Activated CD8-positive, alpha-beta memory T cell treated with anti-CD3 and anti-CD28 coated beads for 24 hours (primary cell): ENCODE measurements around the gene BMP7.
"Not testable (repeated sequence)": the region's sequence is repeated elsewhere in the genome, so short reads cannot be mapped to it uniquely, and the experiment has no call there.

Experiments used
- DNase-seq: peaks from one replicate; pipeline ENCODE4 v3.0.0-alpha.2; 2020

Gene BMP7

DNA sequence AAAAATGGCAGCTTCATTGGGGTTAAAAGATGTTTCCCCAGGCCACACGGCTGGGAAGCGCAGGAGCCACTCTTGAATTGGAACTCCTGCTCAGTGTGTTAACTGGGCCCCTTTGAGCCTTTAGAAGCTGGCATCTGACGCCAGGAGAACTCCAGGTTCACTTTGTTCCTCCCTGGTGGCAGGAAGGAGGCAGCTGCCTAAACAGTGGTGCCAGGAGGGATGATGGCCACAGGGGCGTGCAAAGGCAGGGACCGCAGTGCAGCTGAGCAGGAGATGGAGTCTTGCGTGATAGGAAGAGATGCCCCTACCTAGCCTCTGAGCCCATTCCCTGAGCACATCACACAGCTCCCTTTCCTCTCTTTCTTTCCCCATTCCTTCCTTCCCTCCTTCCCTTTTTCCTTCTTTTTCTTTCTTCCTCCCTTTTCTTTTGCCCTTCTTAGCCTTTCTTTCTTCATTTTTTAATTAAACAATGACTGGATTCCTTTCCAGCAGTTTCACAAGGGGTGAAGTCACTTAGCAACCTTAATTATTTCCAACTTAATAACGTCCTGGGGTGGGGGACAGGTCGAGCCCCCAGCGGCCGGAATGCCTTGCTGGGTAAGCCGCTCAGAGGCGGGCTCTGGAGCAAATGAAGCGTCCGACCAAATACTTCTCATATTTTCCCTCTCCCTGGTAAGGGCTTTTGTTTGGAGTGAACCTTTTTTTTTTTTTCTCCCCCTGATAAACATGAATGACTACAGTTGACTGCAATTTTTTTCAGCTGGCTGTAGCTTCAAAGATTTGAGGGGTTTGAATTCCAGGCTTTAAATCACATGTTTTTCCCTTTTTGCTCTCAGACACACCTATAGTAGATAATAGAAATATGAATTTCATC lies 20.8 kb upstream of the BMP7 start:
- no peak for DNase-seq

DNA sequence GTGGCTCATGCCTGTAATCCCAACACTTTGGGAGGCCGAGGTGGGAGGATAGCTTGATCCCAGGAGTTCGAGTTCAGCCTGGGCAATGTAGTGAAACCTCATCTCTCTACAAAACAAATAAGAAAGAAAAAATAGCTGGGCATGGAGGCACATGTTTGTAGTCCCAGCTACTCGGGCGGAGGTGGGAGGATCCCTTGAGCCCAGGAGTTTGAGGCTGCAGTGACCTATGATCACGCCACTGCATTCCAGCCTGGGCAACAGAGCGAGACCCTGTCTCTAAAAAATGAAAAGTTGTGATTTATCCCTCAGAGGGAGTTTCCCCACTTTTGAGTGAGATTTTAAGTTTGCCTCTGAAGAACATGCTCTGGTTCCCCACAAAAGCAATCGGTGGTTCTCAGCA lies 17.4 kb upstream of the BMP7 start:
- DNase-seq, result no peak

DNA sequence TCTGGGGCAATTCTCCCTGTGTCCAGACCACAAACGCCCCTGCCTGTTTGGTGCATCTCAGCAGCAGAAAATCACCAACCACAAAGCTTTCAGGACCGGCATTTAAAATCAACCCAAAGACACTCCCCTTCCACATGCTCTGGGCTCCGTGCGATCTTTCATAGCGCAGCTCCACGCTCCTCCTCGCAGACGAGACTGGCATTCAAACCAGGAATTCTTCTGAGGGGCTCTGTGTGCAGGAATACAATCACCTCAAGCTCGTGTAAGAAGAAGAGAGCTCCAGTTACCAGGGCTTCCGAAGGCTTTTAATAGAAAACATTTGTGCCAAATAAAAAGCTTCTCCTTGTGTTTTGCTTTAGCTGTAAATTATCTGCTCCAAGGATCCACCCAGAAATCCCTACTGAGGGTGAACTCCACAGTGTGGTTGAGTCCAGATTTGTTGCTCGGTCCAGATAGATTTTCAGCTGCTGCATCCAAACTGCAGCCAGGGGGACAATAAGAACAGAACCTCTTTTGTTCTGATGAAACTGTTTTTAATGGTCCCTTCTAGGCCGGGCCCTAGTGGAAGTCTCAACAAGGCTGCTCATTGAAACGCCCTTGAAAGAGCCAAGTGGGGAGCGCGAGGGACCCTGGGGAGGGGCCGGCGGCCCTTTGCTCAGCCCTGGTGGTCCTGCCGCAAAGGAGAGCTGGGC lies 16.4 kb upstream of the BMP7 start:
- no peak for DNase-seq

DNA sequence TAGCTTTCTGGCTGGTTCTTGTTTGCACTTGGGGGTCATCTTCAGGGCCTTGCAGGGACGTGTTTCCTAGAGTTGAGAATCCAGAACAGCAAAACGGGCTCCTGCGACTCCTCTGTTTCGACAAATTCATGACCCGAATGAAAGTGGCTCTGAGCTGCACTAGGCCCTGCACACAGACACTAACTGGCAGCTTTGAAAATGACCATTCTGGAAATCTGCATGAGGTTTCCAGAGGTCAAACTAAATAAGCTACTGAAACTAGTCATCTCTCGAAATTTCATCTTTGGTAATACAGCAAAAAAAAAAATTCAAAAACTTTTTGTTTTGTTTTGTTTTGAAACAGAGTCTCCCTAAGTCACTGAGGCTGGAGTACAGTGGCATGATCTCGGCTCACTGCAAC lies 15.5 kb upstream of the BMP7 start:
- no peak for DNase-seq

DNA sequence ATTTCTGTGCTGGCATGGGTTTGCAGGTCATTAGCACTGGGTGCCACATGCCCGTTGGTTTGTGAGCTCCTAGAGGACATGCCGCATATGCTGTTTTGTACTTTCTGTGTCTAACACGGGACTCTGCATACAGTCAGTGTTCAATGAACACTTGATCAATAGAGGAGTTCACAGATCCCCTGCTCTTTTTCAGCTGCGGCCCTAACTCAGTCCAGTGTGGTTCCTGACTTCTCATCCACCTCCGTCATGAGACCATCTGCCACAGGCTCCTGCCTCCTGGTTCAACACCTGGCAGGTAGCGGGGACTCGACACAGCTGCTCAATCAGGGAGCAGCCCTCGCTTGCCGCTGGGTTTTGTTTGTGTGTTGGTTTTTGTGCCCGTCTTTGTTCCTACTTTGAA lies 13.8 kb upstream of the BMP7 start:
- no peak for DNase-seq

DNA sequence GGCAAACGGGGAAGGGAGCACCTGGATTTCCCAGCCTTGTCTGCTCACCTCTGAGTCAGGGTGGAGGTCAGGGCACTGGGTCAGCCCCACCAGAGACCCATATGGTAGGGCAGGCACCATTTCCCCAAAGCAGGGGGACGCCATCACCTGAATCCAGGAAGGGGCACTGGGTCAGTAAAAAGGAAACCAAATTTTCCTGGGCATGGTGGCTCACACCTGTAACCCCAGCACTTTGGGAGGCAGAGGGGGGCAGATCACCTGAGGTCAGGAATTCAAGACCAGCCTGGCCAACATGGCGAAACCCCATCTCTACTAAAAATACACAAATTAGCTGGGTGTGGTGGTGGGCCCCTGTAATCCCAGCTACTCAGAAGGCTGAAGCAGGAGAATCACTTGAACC lies 13.1 kb upstream of the BMP7 start:
- not testable (repeated sequence) for DNase-seq

DNA sequence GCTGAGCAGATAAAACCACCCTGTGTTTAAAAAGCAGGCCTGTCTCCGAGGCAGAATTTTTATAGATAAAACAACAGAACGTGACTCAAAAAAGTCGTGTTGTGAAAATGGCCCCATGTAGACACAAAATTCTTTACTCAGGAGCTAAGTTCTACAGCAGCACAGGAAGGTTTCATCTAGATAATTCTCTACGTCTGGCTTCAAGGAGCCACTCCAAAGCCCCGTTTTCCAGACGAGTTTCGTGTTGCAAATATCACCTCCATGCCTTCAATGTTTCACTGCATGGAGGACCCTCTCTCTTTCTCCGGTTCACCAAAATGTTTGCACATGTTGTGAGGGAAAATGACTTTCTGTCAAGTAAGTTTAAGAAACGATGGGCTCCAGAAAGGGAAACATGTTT lies 12.0 kb upstream of the BMP7 start:
- DNase-seq, result no peak

DNA sequence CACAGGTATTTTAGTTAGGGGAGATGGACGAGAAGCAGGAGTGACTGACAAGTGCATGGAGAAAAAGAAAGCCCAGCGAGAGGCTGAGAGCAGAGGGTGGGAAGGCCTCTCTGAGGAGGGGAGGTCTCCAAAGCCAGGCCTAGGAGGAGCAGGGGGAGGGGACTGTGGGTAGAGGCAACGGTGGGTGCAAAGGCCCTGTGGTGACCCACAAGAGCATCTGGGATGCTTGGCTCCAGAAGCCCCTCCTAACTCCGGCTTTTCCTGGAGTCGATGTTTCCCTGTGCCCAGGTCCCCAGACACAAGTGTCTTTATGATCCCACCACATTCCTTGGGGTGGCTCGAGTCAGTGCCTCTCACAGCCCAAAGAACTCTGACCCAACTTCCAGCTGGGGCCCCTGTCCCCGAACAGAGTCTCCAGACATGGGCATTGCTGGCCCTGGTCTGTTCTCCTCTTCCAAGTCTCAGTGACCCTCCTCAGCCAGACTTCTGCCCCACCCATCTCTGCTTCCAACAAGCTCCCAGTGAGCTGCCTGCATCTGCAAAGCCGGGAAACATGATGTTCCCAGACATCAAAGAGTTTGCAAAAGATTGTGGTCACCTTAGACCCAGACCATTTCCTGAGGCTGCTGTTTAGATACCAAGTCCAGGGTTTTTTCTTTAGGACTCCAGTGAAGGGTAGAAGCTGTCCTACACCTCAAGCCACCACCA lies 11.1 kb upstream of the BMP7 start:
- DNase-seq, result no peak

DNA sequence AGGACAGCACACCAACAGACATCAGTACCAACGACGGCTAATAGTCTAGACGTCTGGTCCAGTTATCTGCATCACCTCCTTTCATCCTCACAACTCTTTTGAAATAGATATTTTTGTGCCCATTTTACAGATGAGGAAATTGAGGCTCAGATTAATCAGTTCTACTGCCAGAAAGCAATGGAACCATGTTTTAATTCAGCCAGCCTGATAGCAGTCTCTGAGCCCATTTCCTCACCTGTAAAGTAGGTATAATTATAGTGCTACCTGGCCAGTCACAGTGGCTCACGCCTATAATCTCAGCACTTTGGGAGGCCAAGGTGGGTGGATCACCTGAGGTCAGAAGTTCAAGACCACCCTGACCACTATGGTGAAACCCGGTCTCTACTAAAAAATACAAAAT lies 9.8 kb upstream of the BMP7 start:
- no peak for DNase-seq

DNA sequence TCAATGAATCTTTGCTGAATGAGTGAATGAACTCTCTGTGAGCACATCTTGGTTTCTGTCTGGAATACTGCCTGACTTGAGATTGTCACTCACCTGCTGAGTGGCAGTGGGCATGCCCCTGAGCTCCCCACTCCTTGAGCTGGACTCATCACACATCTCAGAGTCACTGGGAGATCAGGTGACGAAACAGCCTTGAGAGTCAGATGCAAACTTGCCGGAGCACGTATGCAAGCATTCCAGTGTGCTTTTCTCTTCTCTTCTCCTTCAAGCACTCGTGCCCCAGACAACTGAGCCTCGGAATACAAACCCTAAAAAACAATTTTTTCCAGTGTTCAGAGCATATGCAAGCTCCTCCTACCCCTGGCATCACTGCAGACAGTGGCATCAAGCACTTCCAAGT lies 9.4 kb upstream of the BMP7 start:
- DNase-seq, result no peak

DNA sequence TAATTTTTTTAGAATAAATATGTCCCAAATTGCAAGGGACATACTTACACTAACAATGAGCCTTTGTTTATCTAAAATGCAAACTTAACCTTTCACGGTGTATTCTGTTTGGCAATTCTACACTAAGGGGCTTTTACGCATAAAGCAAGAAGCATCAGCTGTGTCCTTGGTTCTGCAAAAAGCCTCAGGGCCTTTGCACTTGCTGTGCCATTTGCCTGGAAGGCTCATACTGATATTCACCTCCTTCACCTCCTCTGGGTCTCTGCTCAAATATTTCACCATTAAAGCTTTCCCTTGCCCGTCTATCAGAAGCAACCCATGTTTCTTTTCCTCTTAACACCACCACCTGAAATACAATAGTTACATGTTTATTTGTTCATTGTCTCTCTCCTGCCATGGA lies 8.9 kb upstream of the BMP7 start:
- DNase-seq, result no peak

DNA sequence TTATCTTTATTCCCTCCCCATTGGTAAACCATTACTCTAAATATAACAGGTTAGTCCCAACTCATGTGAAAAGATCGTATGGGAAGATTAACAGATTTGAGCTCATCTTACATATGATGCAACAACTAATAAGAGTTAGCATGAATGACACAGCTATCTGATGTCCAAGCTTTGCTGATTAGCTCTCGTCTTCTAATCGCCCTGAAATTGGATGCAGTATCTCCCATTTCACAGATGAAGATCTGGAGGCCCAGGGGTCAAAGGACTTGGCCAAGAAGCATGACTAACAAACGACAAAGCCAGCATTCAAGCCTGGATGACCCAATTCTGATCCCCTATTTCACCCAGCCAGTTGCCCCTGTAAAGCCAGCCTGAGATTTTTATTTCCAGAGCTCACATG lies 8.4 kb upstream of the BMP7 start:
- no peak for DNase-seq

DNA sequence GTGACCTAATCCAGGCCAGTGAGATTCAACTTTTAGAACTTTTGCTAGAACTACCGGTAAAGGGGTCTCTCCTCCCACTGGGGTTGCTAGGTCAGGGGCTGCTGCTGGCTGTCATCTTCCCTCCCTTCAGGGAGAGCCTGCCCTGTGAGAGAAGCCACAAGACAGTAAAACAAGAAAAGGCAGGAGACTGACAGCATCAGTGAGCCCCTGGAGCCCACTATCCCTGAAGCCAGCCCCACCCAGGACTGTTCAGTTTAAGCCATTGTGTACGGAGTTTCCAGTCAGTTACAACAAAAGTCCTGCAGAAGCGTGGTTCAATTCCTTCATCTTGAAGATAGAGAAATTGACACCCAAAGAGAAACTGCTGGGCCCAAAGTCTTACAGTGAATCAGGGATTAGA lies 7.9 kb upstream of the BMP7 start:
- DNase-seq, result no peak

DNA sequence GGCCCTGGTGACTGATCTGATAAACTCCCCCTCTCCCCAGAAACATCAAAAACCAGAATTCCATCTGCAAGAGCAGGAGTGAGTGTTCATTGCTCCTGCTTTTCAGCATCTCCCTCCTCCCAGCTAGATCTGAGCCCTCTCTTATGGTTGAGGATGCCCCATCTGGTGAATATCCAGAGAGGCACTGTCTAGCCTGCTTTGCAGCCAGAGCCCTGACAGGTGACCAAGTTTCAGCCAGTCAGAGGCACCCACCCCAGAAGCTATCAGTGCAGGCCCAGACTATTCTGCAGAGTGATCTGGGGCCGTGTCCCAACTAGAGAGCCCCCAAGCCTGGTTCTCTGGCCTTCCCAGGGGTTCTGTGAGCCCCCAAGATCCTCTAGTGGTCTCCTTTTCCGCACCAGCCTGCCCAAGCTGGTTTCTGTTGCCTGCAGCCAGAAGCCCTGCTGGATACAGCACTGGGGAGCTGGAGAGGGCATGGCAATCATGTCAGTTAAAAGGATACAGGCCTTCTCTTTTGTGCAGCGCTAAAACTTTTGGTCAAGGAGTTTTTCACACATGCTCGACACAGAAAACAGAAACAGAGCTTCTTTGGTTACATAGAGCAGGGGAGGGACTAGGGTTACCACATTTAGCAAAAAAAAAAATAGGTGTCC lies 6.6 kb upstream of the BMP7 start:
- DNase-seq, result no peak

DNA sequence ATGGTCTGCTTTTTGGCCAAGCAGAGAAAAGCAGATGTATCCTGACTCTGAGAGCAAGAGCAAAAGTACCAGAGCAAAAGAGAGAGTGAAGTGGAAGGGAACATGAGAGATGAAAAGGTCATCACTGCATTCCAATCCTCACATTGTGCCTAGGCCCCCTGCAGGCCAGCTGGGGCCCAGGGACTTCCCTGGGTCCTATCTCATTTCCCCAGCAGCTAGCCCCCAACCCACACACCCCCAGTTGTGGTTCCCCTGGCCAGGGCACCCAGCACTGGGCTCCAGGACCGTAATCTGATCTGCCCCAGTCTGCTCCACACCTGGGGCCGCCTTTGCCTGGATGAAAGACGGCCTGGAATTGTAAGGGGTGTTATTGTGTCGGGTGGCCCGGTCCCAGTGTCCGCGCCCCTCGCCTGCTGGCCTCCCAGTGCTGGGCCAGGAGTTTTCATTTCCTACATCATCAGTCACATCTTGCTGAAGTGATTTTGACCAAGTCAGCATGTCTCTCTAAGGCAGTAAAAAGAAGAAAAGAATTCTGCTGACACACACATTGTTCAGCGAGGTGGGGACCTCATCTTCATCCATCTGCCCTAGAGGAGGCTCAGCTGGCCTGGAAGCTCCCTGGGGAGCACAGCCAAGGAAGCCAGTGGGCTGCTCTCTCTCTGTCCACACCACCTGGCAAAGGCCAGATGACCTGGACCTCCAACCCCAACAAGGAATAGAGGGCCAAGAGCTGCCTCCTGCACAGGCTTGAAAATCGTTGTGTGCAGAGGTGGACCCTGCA lies 4.0 kb upstream of the BMP7 start:
- DNase-seq, result no peak

DNA sequence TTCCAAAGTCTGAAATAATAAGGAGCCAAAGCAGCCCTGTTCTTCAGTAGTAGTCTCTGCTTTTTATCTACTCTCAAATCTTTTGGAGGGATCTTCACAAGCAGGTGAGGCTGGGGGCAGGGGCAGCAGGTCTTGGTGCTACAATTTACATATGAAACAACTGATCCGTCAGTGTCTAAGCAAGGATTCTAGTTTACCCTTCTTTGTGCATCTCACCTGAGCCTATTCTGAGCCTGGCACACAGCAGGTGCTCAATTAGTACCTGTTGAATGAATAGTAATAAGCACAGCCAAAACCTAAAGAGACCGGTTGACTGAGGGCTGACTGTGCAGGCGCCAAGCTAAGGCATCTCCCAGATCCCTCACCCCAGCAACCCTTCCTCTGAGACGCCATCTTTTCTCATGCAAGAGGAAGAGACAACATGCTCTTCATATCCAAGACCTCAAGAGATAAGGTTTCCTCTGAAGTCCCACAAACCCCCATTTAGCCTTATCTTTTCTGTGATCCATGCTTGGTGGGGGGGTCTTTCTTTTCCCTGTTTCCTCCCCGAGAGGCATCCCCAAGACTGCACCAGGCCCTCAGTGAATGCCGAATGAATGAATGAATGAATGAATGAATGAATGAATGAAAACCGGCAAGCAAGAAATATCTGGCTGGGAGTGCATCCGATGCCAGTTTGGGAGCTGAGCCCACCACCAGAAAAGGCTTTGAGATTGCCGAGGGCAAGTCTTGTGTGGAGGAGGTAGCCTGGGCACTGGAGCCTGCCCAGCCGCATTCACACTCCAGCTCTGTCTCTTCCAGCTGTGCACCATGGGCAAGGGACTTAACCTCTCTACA lies 2.9 kb upstream of the BMP7 start:
- no peak for DNase-seq

DNA sequence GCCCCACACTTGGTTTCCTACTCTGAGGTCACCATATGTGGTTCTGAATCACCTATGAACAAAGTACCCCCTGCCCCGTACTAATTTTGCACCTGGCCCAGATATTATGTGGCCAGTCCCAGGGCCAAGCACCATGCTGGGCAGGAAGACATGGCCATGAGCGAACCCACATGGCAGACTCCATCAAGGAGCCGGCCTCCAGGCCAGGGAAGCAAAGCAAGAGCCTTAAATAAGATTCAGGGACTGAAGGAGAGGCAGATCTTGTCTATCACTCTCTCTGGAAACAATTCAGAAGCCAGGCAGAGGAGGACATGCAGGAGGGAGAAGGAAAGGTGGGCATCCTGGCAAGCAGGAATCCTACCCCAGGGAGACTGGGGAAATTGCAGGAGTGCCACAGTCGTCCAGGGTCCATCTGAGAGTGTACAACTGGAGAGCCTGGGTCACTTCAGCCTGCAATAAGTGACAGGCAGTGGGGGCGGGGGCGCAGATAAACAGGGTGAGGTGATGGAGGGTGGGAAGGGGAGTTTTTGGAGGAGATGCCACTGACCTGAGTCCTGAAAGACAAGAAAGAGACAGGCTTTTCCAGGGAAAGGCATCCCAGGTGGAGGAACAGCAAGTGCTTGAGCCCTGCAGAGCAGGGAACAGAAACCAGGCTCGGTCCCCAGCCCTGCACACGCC lies 2.1 kb upstream of the BMP7 start:
- DNase-seq, result no peak

DNA sequence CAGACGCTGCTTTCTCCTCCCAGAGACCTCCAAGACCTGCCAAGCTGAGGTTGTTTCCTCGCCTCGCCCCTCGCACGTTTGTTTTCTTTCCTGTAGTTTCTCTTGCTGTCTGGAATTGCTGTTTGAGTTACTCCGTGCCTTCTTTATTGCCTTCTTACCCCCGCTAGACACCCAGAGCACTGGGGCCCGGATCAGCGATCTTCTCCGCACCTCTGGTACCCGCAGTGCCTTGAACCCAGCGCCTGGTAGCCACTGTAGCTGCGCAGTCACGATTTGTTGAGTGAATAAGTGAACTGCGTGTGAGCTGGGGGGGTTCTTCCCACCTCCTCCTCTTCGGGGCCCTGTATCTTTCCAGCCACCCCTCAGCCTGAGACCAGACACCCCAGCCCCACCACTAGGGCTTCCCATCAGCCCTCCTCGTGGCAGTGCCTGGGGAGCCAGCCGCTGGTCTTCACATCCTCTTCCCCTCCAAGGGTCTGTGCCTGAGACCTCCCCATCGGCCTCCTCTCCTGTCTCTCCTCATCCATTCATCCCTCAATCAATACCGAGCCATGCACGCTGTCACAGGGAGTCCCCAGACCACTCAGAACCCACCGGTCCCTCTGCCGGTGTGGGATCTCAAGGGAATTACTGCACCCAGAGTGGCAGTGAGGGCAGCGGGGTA lies 849 bp upstream of the BMP7 start:
- DNase-seq, result no peak

DNA sequence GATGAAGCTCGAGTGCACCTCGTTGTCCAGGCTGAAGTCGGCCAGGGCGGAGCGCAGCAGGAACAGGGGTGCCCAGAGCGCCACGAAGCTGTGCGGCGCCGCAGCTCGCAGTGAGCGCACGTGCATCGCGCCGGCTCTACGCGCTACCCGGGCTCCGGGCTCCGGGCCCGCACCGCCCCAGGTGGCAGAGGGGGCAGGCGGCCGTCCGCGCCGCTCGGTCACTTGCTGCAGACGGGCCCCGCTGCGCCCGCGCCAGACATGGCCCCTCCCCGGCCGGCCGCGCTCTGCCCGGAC lies 497 bp downstream of the BMP7 start:
- DNase-seq, result no peak

DNA sequence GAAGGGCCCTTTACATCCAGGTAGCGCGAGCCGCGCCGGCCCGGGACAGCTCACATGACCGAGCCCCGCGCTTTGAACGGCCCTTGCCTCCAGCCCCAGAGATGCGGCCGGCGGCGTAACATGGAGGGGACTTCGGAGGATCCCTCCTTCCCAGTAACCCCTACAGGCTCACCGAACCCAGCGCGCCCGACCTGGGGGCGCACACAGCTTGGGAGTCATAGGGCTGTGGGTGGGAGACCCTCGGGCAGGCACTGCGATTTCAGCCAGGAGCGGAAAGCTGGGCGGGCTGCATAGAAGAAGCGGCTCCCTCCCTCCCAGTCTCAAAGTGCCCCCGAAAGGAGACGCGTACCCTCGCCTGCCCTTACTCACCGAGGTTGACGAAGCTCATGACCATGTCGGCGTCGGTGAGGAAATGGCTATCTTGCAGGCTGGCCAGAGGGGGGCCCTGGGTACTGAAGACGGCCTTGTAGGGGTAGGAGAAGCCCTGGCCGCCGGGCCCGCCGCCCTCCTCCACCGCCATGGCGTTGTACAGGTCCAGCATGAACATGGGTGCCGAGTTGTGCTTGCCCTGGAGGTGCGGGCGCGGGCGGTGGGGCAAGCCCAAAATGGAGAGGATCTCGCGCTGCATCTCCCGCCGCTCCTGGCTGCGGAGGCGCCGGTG lies 975 bp downstream of the BMP7 start:
- DNase-seq, result no peak
